HL-60 (cell line): Measurements from ENCODE around the gene CEP112.

Experiments
- CTCF ChIP-seq: IDR thresholded peaks from one replicate; pipeline ENCODE4 v1.5.1; 2011; ENCODE audit warnings: low read length, control low read depth, inconsistent platforms; ENCODE audit not compliant: insufficient read depth
- REST ChIP-seq: IDR thresholded peaks from 2 replicates; pipeline ENCODE4 v1.6.1; 2012; ENCODE audit warnings: low read depth; ENCODE audit not compliant: insufficient replicate concordance

- TF ChIP-seq CTCF (no peak), REST (no peak)
Observed at GRCh38 chr17:65855675-65856074, 336.3 kb downstream of the CEP112 start.
